WERI-Rb-1 (cell line): ENCODE results near the gene CEP97.
"Not testable (repeated sequence)": the region's sequence is repeated elsewhere in the genome, so short reads cannot be mapped to it uniquely, and the experiment has no call there.

ENCODE experiments used
- DNase-seq: peaks from one replicate; pipeline ENCODE4 v3.0.0-alpha.2; 2020
- H3K27ac ChIP-seq: fragments of 250-450 bp; sonication (Bioruptor Pico); 2 replicates; pipeline ENCODE4 v1.5.1; 2020; ENCODE audit warnings: mild to moderate bottlenecking, moderate library complexity
- H3K27me3 ChIP-seq: fragments of 250-450 bp; sonication (Bioruptor Pico); 2 replicates; pipeline ENCODE4 v1.5.1; 2021; ENCODE audit warnings: mild to moderate bottlenecking, low read depth, moderate library complexity; ENCODE audit not compliant: insufficient read depth, severe bottlenecking
- H3K36me3 ChIP-seq: fragments of 250-450 bp; sonication (Bioruptor Pico); 2 replicates; pipeline ENCODE4 v1.5.1; 2020; ENCODE audit warnings: mild to moderate bottlenecking, moderate library complexity
- H3K4me3 ChIP-seq: 2 replicates; pipeline ENCODE4 v1.5.1; 2011; ENCODE audit warnings: low read depth, mild to moderate bottlenecking, control low read depth, low read length
- H3K9me3 ChIP-seq: fragments of 250-450 bp; sonication (Bioruptor Pico); 2 replicates; pipeline ENCODE4 v1.5.1; 2021; ENCODE audit warnings: mild to moderate bottlenecking, moderate library complexity; ENCODE audit not compliant: severe bottlenecking
- CTCF ChIP-seq: IDR thresholded peaks from 2 replicates; pipeline ENCODE4 v1.5.1; 2011; ENCODE audit warnings: low read depth, mild to moderate bottlenecking, control low read depth, inconsistent platforms, low read length

The CEP97 gene

GRCh38 chr3:101680466-101680865 lies 43.9 kb upstream of the CEP97 start:
- Histone ChIP-seq H3K27me3 (no peaks in the 10 kb centered on the region), H3K9me3 (no peaks in the 10 kb centered on the region), H3K4me3 (no peak overlapping the region), H3K27ac (no peak overlapping the region), H3K36me3 (peaks cover 61% of the 10 kb centered on the region)
- DNase-seq = no peak
- no peak for TF ChIP-seq CTCF

GRCh38 chr3:101685050-101685400 lies 39.4 kb upstream of the CEP97 start:
- peak overlapping the region; percentile 87; the same call in 1 of the 2 replicates for H3K4me3 ChIP-seq
- H3K9me3 ChIP-seq = no peaks in the 10 kb centered on the region
- no peak for TF ChIP-seq CTCF
- H3K36me3 ChIP-seq = peaks cover 64% of the 10 kb centered on the region
- no peak overlapping the region for H3K27ac ChIP-seq
- DNase-seq = no peak
- no peaks in the 10 kb centered on the region for H3K27me3 ChIP-seq

- Histone ChIP-seq H3K27me3 (no peaks in the 10 kb centered on the region), H3K4me3 (peak overlapping the region; percentile 87), H3K36me3 (peaks cover 55% of the 10 kb centered on the region), H3K27ac (peak overlapping the region; percentile 83), H3K9me3 (no peaks in the 10 kb centered on the region)
- no peak for TF ChIP-seq CTCF
- DNase-seq = no peak
These were observed 38.5 kb upstream of the CEP97 start for GRCh38 chr3:101685870-101686307.

- Histone ChIP-seq H3K27ac (peak overlapping the region; percentile 83), H3K27me3 (no peaks in the 10 kb centered on the region), H3K4me3 (peak overlapping the region; percentile 87), H3K36me3 (peaks cover 40% of the 10 kb centered on the region), H3K9me3 (no peaks in the 10 kb centered on the region)
- DNase-seq = no peak
- TF ChIP-seq CTCF = no peak
These were observed 37.1 kb upstream of the CEP97 start for GRCh38 chr3:101687142-101687931.

- Histone ChIP-seq H3K27ac (no peak overlapping the region), H3K9me3 (no peaks in the 10 kb centered on the region), H3K27me3 (no peaks in the 10 kb centered on the region), H3K36me3 (peaks cover 21% of the 10 kb centered on the region), H3K4me3 (no peak overlapping the region)
- no peak for TF ChIP-seq CTCF
- DNase-seq = no peak
These were observed 35.1 kb upstream of the CEP97 start for GRCh38 chr3:101689286-101689685.

GRCh38 chr3:101690972-101691371 lies 33.4 kb upstream of the CEP97 start:
- Histone ChIP-seq H3K27ac (no peak overlapping the region), H3K4me3 (no peak overlapping the region), H3K27me3 (no peaks in the 10 kb centered on the region), H3K9me3 (no peaks in the 10 kb centered on the region), H3K36me3 (peaks cover 4% of the 10 kb centered on the region)
- DNase-seq = no peak
- TF ChIP-seq CTCF = 0 out of 2 replicates have a peak, but pooled peaks have one; percentile 9

GRCh38 chr3:101691685-101692671 lies 32.4 kb upstream of the CEP97 start:
- H3K36me3 ChIP-seq, H3K4me3 ChIP-seq, H3K27me3 ChIP-seq, H3K9me3 ChIP-seq, DNase-seq: not testable (repeated sequence)
- peak overlapping the region; percentile 30 for H3K27ac ChIP-seq
